ENCODE measurements around the gene ADGRL3. TPM values are rescaled to one million over a fixed set of nuclear protein-coding genes. Genes with fewer than 3 reads are reported as not detected.

The ADGRL3 gene
- total RNA-seq, 1 donor from 2014 or later, result not detected

DNA sequence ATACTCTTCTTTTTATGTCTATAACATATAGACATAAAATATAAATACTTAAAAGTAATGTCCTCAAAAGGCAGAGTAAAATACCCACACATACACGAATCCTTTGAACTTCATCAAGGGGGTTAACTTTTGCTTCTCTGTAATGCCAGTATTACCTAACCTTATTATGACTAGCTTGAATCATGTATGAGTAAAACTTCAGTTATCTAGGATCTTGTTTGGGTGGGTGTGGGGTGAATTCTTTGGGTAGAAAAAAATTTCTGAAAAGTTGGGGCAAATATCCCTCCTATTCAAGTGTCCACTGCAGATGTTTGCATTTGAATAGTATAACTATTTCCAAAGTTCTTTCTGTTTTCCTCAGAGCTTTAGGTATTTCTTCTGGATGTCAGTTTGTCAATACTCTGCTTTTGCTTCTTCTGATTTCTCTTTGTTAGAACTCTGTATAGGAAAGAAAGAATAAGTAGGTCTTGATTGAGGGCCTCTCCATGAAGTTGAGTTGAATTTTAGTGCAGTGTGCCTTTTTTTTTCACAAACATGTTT is 173.8 kb downstream of the ADGRL3 start:
- H3K27ac Mint-ChIP-seq, result no peak overlapping the region
- no peaks in the 10 kb centered on the region for H3K4me1 Mint-ChIP-seq
- TF ChIP-seq, protein P1, sequence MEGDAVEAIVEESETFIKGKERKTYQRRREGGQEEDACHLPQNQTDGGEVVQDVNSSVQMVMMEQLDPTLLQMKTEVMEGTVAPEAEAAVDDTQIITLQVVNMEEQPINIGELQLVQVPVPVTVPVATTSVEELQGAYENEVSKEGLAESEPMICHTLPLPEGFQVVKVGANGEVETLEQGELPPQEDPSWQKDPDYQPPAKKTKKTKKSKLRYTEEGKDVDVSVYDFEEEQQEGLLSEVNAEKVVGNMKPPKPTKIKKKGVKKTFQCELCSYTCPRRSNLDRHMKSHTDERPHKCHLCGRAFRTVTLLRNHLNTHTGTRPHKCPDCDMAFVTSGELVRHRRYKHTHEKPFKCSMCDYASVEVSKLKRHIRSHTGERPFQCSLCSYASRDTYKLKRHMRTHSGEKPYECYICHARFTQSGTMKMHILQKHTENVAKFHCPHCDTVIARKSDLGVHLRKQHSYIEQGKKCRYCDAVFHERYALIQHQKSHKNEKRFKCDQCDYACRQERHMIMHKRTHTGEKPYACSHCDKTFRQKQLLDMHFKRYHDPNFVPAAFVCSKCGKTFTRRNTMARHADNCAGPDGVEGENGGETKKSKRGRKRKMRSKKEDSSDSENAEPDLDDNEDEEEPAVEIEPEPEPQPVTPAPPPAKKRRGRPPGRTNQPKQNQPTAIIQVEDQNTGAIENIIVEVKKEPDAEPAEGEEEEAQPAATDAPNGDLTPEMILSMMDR (IDR thresholded peaks at IDR 0.05), result no peak
- no peak for ATAC-seq (ENCODE audit: low read depth)
- no peak overlapping the region for H3K4me3 Mint-ChIP-seq
- intact Hi-C loops (cut with micrococcal nuclease), result no loop called here
- no peak for DNase-seq
- H3K36me3 Mint-ChIP-seq (ENCODE audit: low read depth), result no peaks in the 10 kb centered on the region
- POLR2A ChIA-PET, result no interaction called here
- H3K9me3 Mint-ChIP-seq, result peaks cover 4% of the 10 kb centered on the region
- CTCF ChIA-PET, result no interaction called here
- H3K27me3 Mint-ChIP-seq, result no peaks in the 10 kb centered on the region

DNA sequence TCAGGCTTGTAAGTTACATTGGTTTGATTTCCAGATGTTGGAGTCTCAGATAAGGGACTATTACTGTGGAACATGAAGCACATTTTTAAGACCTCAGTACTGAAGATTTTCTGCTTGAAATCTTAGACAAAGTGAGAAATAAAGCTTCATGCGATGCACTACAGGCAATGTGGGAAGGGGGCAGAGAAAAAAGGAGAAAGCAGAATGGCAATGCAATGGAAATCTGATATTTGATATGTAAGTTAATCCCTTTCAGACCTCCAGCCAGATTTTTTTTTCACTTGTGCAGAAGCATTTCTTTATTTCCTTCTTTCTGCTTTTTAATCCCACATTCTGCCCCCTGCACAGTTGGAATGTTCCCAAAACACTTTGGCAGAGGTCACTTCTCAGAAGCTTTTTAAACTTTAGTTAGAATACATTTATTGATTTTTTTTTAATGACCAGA is 174.3 kb downstream of the ADGRL3 start:
- TF ChIP-seq, protein P1 (IDR thresholded peaks at IDR 0.05), result no peak
- ChIA-PET CTCF (no interaction called here), POLR2A (no interaction called here)
- Mint-ChIP-seq H3K4me3 (no peak overlapping the region), H3K9me3 (peaks cover 5% of the 10 kb centered on the region), H3K4me1 (no peaks in the 10 kb centered on the region), H3K36me3 (ENCODE audit: low read depth) (no peaks in the 10 kb centered on the region), H3K27ac (no peak overlapping the region), H3K27me3 (no peaks in the 10 kb centered on the region)
- intact Hi-C loops (cut with micrococcal nuclease), result no loop called here
- no peak for DNase-seq
- no peak for ATAC-seq (ENCODE audit: low read depth)

DNA sequence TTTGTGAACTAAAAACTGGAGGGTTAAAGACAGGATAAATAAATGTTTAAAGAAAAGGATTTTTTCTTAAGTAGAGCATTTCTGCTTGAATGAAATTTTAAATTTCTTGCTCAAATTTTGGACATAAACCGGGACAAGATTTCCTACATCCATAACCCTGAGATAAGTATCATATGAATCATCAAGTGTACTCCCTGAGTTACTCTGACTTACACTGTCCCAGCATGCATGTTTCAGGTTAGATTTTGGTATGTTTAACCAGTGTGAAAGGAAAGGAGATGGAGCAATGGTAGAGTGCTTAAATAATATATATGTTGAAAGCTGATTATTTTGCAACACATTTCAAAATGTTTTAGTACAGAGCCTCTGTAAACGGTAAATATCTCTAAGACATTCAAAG is 175.2 kb downstream of the ADGRL3 start:
- Mint-ChIP-seq H3K4me1 (no peaks in the 10 kb centered on the region), H3K4me3 (no peak overlapping the region), H3K9me3 (peaks cover 5% of the 10 kb centered on the region), H3K36me3 (ENCODE audit: low read depth) (no peaks in the 10 kb centered on the region), H3K27me3 (no peaks in the 10 kb centered on the region), H3K27ac (no peak overlapping the region)
- POLR2A ChIA-PET, result no interaction called here
- intact Hi-C loops (cut with micrococcal nuclease), result no loop called here
- TF ChIP-seq, protein P1 (IDR thresholded peaks at IDR 0.05), result no peak
- CTCF ChIA-PET, result no interaction called here
- ATAC-seq (ENCODE audit: low read depth) (no peak), DNase-seq (no peak)

DNA sequence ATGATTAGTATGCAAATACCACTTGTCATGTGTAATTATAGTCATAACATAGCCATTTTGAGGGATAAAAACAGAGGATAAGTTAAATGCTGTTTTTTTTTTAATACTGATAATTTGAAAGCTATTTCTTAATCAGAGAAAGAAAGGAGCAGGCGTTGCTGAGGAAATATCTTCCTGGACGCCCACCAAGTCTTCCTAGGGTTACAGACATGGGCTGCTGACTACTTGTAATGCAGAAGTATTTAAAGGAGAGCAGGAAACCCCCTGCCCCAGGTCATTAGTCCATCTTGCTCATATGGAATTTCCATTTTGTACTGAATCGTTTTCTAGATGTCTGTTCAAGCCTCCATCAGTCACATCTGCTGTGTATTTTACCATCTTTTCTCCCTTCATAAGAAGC is 176.2 kb downstream of the ADGRL3 start:
- no peak overlapping the region for H3K27ac Mint-ChIP-seq
- TF ChIP-seq, protein P1 (IDR thresholded peaks at IDR 0.05), result no peak
- no peak for DNase-seq
- H3K27me3 Mint-ChIP-seq, result no peaks in the 10 kb centered on the region
- intact Hi-C loops (cut with micrococcal nuclease), result no loop called here
- H3K36me3 Mint-ChIP-seq (ENCODE audit: low read depth), result no peaks in the 10 kb centered on the region
- H3K4me3 Mint-ChIP-seq, result no peak overlapping the region
- no peaks in the 10 kb centered on the region for H3K4me1 Mint-ChIP-seq
- H3K9me3 Mint-ChIP-seq, result peaks cover 7% of the 10 kb centered on the region
- ChIA-PET CTCF (no interaction called here), POLR2A (no interaction called here)
- no peak for ATAC-seq (ENCODE audit: low read depth)

- no peaks in the 10 kb centered on the region for H3K27me3 Mint-ChIP-seq
- intact Hi-C loops (cut with micrococcal nuclease), result no loop called here
- DNase-seq (no peak), ATAC-seq (ENCODE audit: low read depth) (no peak)
- H3K9me3 Mint-ChIP-seq, result peaks cover 7% of the 10 kb centered on the region
- no peaks in the 10 kb centered on the region for H3K36me3 Mint-ChIP-seq (ENCODE audit: low read depth)
- H3K27ac Mint-ChIP-seq, result no peak overlapping the region
- no peak overlapping the region for H3K4me3 Mint-ChIP-seq
- no peaks in the 10 kb centered on the region for H3K4me1 Mint-ChIP-seq
- ChIA-PET POLR2A (no interaction called here), CTCF (no interaction called here)
- TF ChIP-seq, protein P1 (IDR thresholded peaks at IDR 0.05), result no peak
These were observed 179.3 kb downstream of the ADGRL3 start for GRCh38 chr4:61379406-61379805.
